Measurements from ENCODE around the gene GRIN2C.

DNA sequence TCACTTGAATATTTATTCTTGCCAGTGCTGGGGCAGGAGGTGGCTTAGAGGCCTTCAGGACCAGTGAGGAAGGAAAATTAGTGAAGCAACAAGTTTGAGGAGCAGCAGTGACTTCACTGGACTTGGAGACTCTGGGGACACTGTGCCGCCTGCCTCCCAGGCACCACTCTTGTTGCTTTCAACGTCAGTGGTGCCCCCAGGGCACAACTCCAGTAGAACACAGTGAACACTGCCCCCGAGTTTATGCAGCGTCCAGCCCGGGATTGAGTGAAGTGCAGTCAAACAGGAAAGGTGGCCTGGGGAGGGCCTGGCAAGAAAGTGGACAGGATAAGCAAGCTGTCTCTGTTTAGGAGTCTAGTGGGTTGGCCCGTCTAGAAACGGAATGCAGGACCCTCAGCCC, 59.2 kb downstream of the GRIN2C start:
- TF ChIP-seq, protein P1, sequence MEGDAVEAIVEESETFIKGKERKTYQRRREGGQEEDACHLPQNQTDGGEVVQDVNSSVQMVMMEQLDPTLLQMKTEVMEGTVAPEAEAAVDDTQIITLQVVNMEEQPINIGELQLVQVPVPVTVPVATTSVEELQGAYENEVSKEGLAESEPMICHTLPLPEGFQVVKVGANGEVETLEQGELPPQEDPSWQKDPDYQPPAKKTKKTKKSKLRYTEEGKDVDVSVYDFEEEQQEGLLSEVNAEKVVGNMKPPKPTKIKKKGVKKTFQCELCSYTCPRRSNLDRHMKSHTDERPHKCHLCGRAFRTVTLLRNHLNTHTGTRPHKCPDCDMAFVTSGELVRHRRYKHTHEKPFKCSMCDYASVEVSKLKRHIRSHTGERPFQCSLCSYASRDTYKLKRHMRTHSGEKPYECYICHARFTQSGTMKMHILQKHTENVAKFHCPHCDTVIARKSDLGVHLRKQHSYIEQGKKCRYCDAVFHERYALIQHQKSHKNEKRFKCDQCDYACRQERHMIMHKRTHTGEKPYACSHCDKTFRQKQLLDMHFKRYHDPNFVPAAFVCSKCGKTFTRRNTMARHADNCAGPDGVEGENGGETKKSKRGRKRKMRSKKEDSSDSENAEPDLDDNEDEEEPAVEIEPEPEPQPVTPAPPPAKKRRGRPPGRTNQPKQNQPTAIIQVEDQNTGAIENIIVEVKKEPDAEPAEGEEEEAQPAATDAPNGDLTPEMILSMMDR (IDR thresholded peaks at IDR 0.05) = no peak
- TF ChIP-seq POLR2A (IDR thresholded peaks at IDR 0.05) = no peak
- TF ChIP-seq POLR2AphosphoS5 (IDR thresholded peaks at IDR 0.05) = no peak

Data from upper lobe of left lung (tissue), 4 donors.